Thoracic aorta (tissue), 2 donors: ENCODE data around the gene CHMP1B. TPM values are rescaled to one million over a fixed set of nuclear protein-coding genes. Genes with fewer than 3 reads are reported as not detected.
"Not testable (repeated sequence)": the region's sequence is repeated elsewhere in the genome, so short reads cannot be mapped to it uniquely, and the experiment has no call there.

Experiments used
- ATAC-seq: fragments of 150-250 bp; one replicate; pipeline ENCODE4 v1.8.0; 2017; ENCODE audit warnings: low read depth; ENCODE audit not compliant: insufficient number of reproducible peaks, low FRiP score
- DNase-seq: peaks from one replicate; pipeline ENCODE4 v3.0.0-alpha.2; 2020; ENCODE audit warnings: low spot score
- H3K27ac ChIP-seq, 2 donors: fragments of 200-600 bp; sonication (generic); 1 replicate in 1 of 2; 2 replicates in 1 of 2; pipeline ENCODE4 v1.5.1; 2016; ENCODE audit warnings: mild to moderate bottlenecking in 2 of 2, moderate library complexity in 2 of 2
- H3K27me3 ChIP-seq: fragments of 200-600 bp; sonication (generic); replicated peaks from 2 replicates; pipeline ENCODE4 v1.6.0; 2016; ENCODE audit warnings: mild to moderate bottlenecking; ENCODE audit not compliant: insufficient read depth
- H3K36me3 ChIP-seq: fragments of 200-600 bp; sonication (generic); one replicate; pipeline ENCODE4 v1.5.1; 2016
- H3K4me1 ChIP-seq, 2 donors: fragments of 200-600 bp; sonication (generic); 1 replicate in 1 of 2; 2 replicates in 1 of 2; pipeline versions ENCODE4 v1.5.1 to v1.6.0; 2016; ENCODE audit warnings: low read depth in 2 of 2, mild to moderate bottlenecking in 1 of 2; ENCODE audit not compliant: control insufficient read depth in 1 of 2
- H3K4me3 ChIP-seq: fragments of 200-600 bp; sonication (generic); 2 replicates; pipeline ENCODE4 v1.5.1; 2016; ENCODE audit warnings: mild to moderate bottlenecking
- H3K9me3 ChIP-seq: fragments of 200-600 bp; sonication (generic); 2 replicates; pipeline ENCODE4 v1.5.1; 2016
- total RNA-seq, 2 donors: library from RNA; depleted of rRNA; stranded (reverse); fragments of >200 nt; gene quantifications; one replicate each; pipeline versions ENCODE4 v1.1.0 to v1.2.3, GENCODE V29; 2016
- TF ChIP-seq, protein P1 (sequence below): fragments of 200-600 bp; sonication (generic); IDR thresholded peaks from one replicate; pipeline ENCODE4 v1.5.1; 2019; ENCODE audit warnings: antibody characterized with exemption

Gene CHMP1B
- total RNA-seq, 2 donors from 2014 or later: 41.8 to 59.8 TPM

- peaks cover 20 to 42% of the 10 kb centered on the region in 2 donors for H3K4me1 ChIP-seq
- peak overlapping the region; percentile 84 for H3K4me3 ChIP-seq
- no peaks in the 10 kb centered on the region for H3K36me3 ChIP-seq
- DNase-seq (no peak), ATAC-seq (no peak)
- no peaks in the 10 kb centered on the region for H3K9me3 ChIP-seq
- TF ChIP-seq, protein P1, sequence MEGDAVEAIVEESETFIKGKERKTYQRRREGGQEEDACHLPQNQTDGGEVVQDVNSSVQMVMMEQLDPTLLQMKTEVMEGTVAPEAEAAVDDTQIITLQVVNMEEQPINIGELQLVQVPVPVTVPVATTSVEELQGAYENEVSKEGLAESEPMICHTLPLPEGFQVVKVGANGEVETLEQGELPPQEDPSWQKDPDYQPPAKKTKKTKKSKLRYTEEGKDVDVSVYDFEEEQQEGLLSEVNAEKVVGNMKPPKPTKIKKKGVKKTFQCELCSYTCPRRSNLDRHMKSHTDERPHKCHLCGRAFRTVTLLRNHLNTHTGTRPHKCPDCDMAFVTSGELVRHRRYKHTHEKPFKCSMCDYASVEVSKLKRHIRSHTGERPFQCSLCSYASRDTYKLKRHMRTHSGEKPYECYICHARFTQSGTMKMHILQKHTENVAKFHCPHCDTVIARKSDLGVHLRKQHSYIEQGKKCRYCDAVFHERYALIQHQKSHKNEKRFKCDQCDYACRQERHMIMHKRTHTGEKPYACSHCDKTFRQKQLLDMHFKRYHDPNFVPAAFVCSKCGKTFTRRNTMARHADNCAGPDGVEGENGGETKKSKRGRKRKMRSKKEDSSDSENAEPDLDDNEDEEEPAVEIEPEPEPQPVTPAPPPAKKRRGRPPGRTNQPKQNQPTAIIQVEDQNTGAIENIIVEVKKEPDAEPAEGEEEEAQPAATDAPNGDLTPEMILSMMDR: no peak
- H3K27me3 ChIP-seq: no peaks in the 10 kb centered on the region
- peak overlapping the region; percentile 96 to 99 for H3K27ac ChIP-seq
Measured at GRCh38 chr18:11851806-11852337, 659 bp downstream of the CHMP1B start.

GRCh38 chr18:11854554-11854953, 3.3 kb downstream of the CHMP1B start:
- not testable (repeated sequence) for ATAC-seq, H3K27ac ChIP-seq
- peaks cover 21 to 53% of the 10 kb centered on the region in 2 donors for H3K4me1 ChIP-seq

GRCh38 chr18:11857177-11857887, 6.1 kb downstream of the CHMP1B start:
- DNase-seq (peak; percentile 69), ATAC-seq (peak; percentile 78)
- Histone ChIP-seq H3K27ac (peak overlapping the region; percentile 74 to 77), H3K4me1 (peaks cover 19 to 45% of the 10 kb centered on the region in 2 donors), H3K9me3 (no peaks in the 10 kb centered on the region), H3K36me3 (no peaks in the 10 kb centered on the region), H3K4me3 (peak overlapping the region; percentile 38), H3K27me3 (no peaks in the 10 kb centered on the region)
- TF ChIP-seq, protein P1: no peak

More at GRCh38 chr18:11854554-11854953, 3.3 kb downstream of the CHMP1B start:
- H3K27me3 ChIP-seq, H3K36me3 ChIP-seq, H3K4me3 ChIP-seq, H3K9me3 ChIP-seq, DNase-seq: not testable (repeated sequence)

DNA sequence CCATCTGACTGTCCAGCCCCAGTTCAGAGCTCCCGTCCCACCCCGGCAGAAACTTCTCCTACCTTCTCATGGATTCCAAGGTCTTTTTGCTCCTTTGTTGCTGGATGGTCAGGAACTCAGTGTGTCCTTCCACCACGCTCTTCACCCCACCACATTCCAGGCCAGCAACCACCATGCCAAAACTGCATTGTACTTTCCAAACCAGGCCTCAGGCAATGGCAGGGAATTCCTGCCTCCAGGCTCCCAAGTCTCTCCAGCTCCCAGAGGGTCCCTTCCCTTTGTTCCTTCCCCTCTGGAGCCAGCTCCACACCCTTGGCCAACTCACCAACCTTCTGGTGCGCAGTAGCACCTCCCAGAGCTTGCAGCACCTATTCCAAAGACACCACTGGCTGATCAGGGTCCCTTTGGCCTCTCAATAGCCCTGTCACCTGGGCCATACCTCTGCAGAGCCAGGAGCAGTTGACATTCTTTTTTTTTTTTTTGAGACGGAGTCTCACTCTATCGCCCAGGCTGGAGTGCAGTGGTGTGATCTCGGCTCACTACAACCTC, 8.1 kb downstream of the CHMP1B start:
- no peak overlapping the region for H3K27ac ChIP-seq
- TF ChIP-seq, protein P1: no peak
- H3K4me3 ChIP-seq: no peak overlapping the region
- no peaks in the 10 kb centered on the region for H3K9me3 ChIP-seq
- no peak for ATAC-seq
- no peak for DNase-seq
- no peaks in the 10 kb centered on the region for H3K27me3 ChIP-seq
- peaks cover 5 to 26% of the 10 kb centered on the region in 2 donors for H3K4me1 ChIP-seq
- no peaks in the 10 kb centered on the region for H3K36me3 ChIP-seq

DNA sequence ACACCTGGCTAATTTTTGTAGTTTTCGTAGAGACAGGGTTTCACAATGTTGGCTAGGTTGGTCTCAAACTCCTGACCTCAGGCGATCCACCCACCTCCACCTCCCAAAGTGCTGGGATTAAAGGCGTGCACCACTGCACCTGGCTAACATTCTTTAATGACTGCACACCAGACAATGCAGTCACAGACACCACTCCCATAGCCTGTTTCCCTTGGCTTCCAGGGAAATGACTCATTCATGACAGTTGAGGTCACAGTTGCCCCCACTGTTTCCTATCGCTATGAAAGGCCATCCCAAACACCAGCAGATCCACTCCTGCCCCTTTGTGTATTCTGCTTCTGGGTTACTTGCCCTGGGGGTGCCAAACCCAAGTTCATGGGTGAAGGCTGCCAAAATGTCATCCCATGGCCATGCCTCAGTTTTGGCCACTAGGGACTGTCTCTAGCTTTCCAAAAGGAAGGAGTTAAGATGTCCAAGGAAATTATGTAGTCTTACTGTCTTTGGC, 8.7 kb downstream of the CHMP1B start:
- Histone ChIP-seq H3K9me3 (no peaks in the 10 kb centered on the region), H3K27me3 (no peaks in the 10 kb centered on the region), H3K4me3 (no peak overlapping the region), H3K36me3 (no peaks in the 10 kb centered on the region), H3K27ac (no peak overlapping the region), H3K4me1 (peaks cover 5 to 22% of the 10 kb centered on the region in 2 donors)
- DNase-seq (no peak), ATAC-seq (no peak)
- TF ChIP-seq, protein P1: no peak
